Medulla oblongata (tissue), 1 donor: ENCODE measurements around the gene ANTXR2.
A peak's percentile ranks its signal among the peaks of the same experiment; 100 is the strongest.
"Not testable (repeated sequence)": the region's sequence is repeated elsewhere in the genome, so short reads cannot be mapped to it uniquely, and the experiment has no call there.

Source experiments
- DNase-seq: peaks from one replicate; pipeline ENCODE4 v3.0.0-alpha.2; 2015; ENCODE audit errors: extremely low spot score

The ANTXR2 gene

DNA sequence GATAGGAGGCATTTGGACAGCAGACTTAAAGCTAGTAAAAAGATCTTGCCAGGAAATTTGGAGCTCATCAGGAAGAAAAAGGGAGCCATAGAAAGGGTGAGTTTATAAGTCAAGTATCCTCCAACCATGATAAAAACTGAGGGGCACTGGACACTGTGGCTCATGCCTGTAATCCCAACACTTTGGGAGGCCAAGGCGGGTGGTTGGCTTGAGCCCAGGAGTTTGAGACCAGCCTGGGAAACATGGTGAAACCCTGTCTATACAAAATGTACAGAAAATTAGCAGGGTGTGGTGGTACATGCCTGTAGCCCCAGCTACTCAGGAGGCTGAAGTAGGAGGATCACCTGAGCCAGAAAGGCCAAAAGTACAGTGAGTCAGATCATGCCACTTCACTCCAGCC is 48.7 kb downstream of the ANTXR2 start:
- no peak for DNase-seq

DNA sequence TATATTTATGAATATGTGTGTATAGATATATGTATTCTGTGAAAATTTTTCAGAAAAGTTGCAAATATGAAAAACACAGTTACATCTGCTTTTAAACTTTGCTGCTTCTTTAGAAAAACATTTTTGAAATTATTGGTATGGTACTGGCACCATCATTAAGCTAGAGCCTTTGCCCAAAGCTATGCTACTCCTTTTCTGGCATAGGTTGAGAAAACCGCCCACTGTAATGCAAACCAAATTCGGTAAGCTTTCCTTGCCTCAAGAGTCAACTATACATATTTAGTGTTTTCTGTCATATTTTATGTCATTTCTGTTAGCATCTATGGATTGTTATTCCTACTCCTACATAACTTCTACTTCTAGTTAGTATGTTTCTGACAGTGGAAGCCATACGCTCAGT is 50.7 kb downstream of the ANTXR2 start:
- DNase-seq, result no peak

- DNase-seq, result no peak
These were observed 55.7 kb downstream of the ANTXR2 start for GRCh38 chr4:80017125-80017854.

DNA sequence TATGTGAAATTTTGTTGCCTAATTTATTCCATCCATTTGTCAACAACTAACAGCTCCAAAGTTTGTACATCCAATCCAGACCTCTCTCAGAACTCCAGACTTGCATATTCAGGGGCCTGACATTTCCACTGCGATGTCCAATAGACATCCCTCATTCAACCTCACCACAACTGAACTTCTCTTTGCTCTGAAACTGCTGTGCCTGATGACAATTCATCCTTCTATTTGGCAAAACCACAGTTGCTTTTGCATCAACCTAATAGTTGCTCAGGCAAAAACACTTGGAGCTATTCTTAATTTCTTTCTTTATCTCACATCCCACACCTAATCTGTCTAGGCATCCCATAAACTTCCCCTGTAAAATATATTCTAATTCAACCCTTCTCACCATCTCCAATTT is 56.5 kb downstream of the ANTXR2 start:
- DNase-seq, result no peak

DNA sequence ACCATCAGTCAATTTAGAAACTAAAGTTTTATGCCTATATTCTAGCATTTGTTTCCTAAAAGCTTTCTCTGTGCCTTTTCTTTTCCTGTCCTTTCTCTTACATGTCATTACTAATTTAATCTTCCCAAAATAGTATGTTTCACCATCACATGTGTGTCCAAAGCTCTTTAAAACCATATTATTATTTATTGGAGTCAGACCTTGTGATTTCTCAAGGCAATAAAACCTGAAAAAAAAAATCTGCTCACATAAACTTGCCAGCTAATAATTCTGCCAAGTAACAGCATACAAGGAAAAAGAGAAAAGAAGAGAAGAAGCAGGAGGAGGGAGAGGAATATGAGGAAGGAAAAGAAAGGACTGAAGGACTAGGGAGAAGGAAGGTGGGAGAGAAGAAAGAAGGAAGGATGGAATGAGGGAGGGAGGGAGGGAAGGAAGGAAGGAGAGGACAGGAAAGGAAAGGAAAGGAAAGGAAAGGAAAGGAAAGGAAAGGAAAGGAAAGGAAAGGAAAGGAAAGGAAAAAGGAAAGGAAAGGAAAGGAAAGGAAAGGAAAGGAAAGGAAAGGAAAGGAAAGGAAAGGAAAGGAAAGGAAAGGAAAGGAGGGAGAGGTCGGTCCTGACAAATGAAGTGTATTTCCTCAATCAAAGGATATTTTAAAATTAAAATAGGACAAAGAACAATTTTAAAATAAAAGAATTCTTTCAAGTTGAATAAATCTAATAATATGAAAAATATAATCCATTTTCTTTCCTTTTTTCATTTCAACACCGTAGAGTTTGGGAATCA is 57.4 kb downstream of the ANTXR2 start:
- no peak for DNase-seq

DNA sequence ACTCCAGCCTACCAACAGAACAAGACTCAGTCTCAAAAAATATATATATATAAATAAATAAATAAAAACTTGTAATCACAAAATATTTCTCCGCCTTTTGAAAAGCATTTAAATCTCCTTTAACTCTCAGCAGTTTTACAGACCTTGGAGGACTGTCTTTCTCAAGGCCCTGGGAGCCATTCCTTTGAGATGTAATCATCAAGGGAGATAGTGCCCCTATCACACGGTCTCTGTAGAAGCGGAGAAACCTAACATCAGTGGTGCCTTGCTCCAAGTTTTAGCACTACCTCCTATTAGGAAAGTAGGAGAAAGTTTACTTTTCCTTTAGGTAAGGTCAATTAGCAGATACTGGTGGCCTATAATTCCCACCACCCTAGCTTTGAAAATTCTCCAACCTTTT is 58.5 kb downstream of the ANTXR2 start:
- no peak for DNase-seq

- no peak for DNase-seq
These were observed 60.7 kb downstream of the ANTXR2 start for GRCh38 chr4:80012291-80012690.

DNA sequence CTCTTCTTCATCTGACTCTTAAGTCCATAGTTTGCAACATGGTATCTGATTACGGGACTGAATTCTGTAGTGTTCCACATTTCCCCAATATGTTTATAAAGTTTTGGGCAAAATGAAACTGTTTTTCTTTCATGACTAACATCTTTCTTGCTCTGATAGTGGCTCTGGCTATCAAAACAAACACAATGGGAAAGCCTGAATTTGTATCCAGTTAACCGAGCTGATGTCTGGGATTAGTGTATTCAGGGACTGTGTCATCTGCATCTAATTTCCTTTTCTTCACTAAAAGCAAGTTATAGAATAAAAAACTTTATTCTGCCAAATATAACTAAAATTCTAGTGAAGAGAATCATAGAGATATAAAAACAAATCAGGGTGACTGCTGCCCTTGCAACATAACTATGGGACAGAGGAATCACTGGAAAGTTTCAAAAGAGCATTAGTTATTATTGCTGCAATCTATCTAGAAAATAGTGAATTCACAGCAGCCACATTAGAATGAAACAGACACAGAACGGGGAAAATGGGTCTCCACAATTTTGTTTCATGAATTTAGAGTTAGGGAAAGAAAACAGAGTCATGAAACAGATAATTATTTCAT is 61.3 kb downstream of the ANTXR2 start:
- DNase-seq, result no peak

GRCh38 chr4:80010316-80010715 is 62.7 kb downstream of the ANTXR2 start:
- no peak for DNase-seq

GRCh38 chr4:80009806-80010205 is 63.2 kb downstream of the ANTXR2 start:
- no peak for DNase-seq

- no peak for DNase-seq
These were observed 64.1 kb downstream of the ANTXR2 start for GRCh38 chr4:80008971-80009370.

GRCh38 chr4:80008351-80008750 is 64.7 kb downstream of the ANTXR2 start:
- no peak for DNase-seq

DNA sequence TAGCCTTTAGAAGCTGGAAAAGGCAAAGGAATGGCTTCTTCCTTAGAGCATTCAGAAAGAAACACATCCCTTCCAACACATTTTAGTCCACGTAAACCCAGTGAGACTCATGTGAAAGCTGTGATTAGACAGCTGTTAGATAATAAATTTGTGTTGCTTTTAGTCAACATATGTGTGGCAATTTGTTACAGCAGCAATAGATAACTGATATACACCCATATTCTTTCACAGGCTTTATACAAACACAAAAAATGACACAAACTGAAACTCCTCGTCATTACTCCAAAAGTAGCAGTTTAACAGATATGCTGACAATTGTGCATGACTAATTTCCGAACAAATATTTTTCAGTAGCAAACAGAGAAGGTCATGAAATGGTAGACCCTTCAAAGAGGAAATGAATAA is 65.3 kb downstream of the ANTXR2 start:
- no peak for DNase-seq

GRCh38 chr4:80006935-80007744 is 65.9 kb downstream of the ANTXR2 start:
- DNase-seq, result no peak

DNA sequence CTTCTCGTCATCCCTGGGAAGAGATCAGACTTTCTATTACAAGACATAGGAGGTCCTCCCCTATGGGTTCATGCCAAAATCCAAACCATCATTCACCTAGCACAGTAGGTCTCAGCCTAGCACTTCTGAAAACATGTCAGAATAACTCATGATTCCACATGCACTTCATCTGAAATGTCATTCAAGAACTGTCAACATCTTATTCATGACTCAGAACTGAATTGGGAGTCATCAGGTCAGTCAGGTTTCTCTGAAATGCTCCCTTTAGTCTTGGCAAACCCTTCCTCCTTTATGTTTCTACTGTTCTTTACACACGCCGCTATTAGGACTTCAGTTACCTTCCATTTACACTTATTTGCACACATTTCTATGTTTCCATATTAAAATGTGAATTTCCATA is 67.2 kb downstream of the ANTXR2 start:
- DNase-seq, result no peak

DNA sequence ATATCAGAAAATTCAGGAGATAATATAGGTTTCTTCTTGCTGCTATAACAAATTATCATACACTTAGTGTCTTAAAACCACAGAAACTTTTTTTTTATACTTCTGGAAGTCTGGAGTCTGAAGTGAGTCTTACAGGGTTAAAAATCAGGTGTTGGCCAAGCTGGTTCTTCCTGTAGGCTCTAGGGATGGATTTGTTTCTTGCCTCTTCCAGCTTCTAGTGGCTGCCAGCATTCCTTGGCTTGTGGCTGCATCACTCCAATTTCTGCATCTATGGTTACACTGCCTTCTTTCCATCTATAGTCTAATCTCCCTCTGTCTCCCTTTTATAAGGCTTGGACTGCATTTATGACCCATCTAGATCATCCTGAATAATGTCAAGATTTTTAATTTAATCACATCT is 68.7 kb downstream of the ANTXR2 start:
- no peak for DNase-seq

DNA sequence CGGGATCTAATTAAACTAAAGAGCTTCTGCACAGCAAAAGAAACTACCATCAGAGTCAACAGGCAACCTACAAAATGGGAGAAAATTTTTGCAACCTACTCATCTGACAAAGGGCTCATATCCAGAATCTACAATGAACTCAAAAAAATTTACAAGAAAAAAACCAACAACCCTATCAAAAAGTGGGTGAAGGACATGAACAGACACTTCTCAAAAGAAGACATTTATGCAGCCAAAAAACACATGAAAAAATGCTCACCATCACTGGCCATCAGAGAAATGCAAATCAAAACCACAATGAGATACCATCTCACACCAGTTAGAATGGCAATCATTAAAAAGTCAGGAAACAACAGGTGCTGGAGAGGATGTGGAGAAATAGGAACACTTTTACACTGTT is 70.5 kb downstream of the ANTXR2 start:
- DNase-seq, result not testable (repeated sequence)

DNA sequence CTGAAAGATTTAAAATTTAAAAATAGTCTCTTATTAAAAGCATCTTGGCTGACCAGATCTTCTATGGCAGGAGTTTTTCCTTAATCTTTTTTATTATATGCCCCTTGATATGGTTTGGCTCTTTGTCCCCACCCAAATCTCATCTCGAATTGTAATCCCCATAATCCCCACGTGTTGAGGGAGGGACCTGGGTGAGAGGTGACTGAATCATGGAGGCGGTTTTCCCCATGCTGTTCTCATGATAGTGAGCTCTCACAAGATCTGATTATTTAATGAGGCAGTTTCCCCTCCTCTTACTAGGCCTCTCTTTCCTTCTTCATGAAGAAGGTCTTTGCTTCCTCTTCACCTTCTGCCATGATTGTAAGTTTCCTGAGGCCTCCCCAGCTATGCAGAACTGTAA is 74.0 kb downstream of the ANTXR2 start:
- not testable (repeated sequence) for DNase-seq

- no peak for DNase-seq
These were observed 74.8 kb downstream of the ANTXR2 start for GRCh38 chr4:79998201-79998600.

DNA sequence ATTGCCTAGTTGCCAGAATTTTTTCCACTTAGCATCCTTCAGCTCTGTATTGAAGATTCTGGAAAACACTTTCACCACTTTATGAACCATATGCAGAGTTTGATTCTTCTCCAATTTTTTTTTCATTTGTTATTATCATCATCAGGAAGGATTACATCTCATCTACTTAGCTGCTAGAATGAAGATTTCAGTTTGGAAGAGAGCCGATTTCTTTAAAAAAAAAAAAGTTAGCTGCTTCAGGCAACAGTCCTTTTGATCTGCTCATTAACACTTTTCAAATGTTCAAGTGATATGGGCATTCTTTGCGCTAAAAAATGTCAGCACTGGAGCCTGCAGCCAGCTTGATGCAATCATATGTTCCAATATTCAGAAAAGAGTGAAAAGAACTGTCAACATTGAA is 76.2 kb downstream of the ANTXR2 start:
- DNase-seq, result no peak

GRCh38 chr4:79993476-79993875 is 79.6 kb downstream of the ANTXR2 start:
- DNase-seq, result peak; percentile 17

DNA sequence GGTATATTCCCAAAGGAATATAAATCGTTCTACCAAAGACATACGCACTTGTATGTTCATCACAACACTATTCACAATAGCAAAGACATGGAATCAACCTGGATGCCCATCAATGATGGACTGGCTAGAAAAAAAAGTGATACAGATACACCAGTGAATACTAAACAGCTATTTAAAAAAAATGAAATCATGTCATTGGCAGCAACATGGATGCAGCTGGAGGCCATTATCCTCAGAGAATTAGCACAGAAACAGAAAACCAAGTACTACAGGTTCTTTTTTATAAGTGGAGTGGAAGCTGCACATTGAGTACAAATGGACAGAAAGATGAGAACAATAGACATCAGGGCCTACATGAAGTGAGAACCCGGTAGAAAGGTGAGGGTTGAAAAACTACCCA is 81.4 kb downstream of the ANTXR2 start:
- DNase-seq, result no peak
